Cerebellar cortex (tissue), 1 donor: ENCODE results near the gene SH3BP2.
A peak's percentile ranks its signal among the peaks of the same experiment; 100 is the strongest.

Experiments used
- DNase-seq: peaks from one replicate; pipeline ENCODE4 v3.0.0-alpha.2; 2015; ENCODE audit warnings: low spot score

The SH3BP2 gene

DNA sequence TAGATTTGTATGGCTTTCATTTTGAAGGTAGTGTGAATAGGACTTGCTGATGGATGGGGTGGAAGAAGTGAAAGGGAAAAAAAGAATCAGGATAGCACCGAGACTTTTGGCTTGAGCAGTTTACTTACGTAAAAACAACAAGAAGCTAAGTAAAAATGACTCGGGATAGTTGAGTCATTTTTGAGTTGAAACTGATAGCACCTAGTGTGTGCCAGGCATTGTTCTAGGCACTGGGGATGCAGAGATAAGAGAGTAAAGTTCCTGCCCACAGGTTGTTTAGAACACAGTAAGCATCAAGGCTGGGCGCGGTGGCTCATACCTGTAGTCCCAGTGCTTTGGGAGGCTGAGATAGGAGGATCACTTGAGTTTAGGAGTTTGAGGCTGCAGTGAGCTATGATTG lies 85.5 kb downstream of the SH3BP2 start:
- no peak for DNase-seq

GRCh38 chr4:2879026-2879425 lies 86.1 kb downstream of the SH3BP2 start:
- no peak for DNase-seq

DNA sequence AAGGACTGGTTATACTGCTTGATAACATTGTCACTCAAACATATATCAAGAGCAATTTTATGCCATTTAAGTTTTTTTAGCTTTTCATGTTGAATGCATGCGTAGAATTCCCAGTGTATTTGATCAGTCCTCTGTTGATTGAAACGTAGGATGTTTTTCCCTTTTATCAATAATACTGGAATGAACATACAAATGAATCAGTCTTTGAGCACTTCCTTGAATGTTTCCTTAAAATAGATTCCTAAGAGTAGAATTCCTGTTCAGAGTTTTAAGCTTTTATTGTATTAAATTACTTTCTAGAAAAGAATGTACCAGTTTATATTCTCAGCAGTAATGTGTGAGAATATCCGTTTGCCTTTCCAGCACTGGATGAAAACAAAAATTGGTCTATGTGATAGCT lies 88.5 kb downstream of the SH3BP2 start:
- no peak for DNase-seq

DNA sequence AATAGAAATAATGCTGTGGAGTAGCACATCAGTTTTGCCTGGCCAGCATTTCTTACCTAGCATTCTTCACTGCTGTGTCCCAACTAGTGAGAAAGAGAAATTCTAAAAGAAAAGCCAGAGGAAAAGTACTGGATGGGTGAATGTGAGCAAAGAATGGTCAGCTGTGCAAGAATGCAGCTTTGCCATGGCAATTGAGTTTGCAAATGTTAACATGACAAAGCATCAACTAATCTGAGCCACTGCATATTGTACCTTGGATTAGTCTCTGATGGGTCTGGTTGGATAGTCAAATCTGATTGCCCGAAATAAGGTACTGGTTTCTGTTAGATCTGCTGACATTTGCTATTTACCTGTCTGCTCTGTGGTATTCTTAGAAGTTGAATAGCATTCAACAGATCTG lies 89.5 kb downstream of the SH3BP2 start:
- DNase-seq = no peak

DNA sequence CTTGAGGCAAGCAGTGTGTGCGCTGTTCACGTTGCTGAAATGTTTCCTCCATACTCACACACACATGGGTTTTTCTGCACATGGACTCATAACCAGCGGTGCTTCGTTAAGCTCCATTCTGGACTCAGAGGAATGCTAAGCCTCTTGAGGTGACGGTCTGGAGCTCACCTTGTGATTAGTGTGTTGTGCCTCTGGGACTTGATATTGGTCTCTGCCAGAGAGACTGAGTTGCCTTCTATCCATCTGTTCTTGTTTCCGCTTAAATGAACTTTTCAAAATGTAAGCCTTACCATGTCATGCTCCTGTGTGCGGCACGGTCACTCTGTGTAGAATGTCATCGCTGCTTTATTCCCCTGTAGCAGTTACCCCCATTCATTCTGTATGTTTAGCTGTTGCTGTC lies 93.3 kb downstream of the SH3BP2 start:
- DNase-seq = peak; percentile 53

DNA sequence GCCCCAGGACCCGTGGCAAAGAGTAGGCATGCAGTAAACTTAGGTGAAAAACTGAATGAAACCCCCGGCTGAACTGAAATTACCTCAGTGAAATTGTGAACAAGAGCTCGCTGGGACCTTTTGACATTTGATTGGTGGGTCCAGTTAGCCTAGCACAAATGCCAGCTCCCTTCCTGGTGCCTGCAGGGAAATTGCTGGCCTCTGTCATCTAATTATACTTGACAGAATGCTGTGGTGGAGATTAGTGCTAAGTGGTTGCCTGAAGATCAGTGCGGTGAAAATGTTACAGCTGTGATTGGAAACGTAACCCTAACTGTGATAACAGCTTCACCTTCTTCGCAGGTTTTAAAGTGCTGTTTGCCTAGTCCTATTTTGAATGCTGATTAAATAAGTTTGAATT lies 93.7 kb downstream of the SH3BP2 start:
- DNase-seq = no peak

- no peak for DNase-seq
These were observed 94.5 kb downstream of the SH3BP2 start for GRCh38 chr4:2887343-2887742.

DNA sequence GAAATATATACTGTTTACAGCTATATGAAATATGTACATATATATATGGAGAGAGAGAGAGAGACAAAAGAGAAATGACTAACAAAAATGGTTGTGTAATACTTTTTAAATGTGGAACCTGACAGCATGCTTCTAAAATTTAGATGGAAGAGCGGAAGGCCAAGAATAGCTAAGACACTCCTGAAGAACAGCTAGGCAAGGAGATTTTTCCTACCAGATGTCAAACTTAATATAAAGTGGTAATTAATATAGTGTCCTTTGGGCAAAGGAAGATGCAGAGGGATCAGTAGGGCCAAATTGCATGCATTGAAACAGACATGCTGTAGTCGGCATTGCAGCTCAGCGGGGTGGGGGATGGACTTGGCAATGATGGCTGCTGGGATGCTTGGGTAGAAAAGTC lies 96.0 kb downstream of the SH3BP2 start:
- DNase-seq = no peak
